ENCODE measurements around the gene MCM9. TPM values are rescaled to one million over a fixed set of nuclear protein-coding genes. Genes with fewer than 3 reads are reported as not detected.

The MCM9 gene
- total RNA-seq, 1 experiment from 2014 or later: 14.9 TPM

DNA sequence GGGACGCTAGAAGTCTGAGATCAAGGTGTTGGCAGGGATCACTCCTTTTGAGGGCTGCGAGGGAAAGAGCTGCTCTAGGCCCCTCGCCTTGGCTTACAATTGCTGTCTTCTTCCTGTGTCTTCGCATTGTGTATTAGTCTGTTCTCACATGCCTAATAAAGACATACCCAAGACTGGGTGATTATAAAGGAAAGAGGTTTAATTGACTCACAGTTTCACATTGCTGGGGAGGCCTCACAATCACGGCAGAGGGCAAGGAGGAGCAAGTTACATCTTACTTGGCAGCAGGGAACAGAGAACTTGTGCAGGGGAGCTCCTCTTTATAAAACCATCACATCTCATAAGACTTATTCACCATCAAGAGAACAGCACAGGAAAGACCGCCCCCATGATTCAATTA is 143.5 kb downstream of the MCM9 start:
- CTCF ChIA-PET: interaction anchor here (1.1 kb wide), 1 partner anchor 9 kb away, joined by 5 read pairs; no protein-coding TSS in a partner anchor
- peaks cover 23% of the 10 kb centered on the region for H3K36me3 Mint-ChIP-seq
- POLR2A ChIA-PET: no interaction called here
- ATAC-seq: no peak
- H3K27me3 Mint-ChIP-seq (ENCODE audit: low read depth): no peaks in the 10 kb centered on the region
- peaks cover 4% of the 10 kb centered on the region for H3K4me1 Mint-ChIP-seq
- DNase-seq (ENCODE audit: low spot score): no peak
- H3K4me3 Mint-ChIP-seq: no peak overlapping the region
- H3K27ac Mint-ChIP-seq: no peak overlapping the region
- peaks cover 33% of the 10 kb centered on the region for H3K9me3 Mint-ChIP-seq
- TF ChIP-seq SOX15 (CRISPR knock-in tag; IDR thresholded peaks at IDR 0.05) (no peak), ETV6 (CRISPR knock-in tag; IDR thresholded peaks at IDR 0.05) (no peak), ATF1 (CRISPR knock-in tag; IDR thresholded peaks at IDR 0.05) (no peak), ZNF263 (CRISPR knock-in tag; IDR thresholded peaks at IDR 0.05; ENCODE audit: low read depth) (no peak), NFATC4 (CRISPR knock-in tag; IDR thresholded peaks at IDR 0.05) (no peak)
- TF ChIP-seq, protein P1, sequence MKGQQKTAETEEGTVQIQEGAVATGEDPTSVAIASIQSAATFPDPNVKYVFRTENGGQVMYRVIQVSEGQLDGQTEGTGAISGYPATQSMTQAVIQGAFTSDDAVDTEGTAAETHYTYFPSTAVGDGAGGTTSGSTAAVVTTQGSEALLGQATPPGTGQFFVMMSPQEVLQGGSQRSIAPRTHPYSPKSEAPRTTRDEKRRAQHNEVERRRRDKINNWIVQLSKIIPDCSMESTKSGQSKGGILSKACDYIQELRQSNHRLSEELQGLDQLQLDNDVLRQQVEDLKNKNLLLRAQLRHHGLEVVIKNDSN (CRISPR knock-in tag; IDR thresholded peaks at IDR 0.05): no peak
- TF ChIP-seq, protein P2, sequence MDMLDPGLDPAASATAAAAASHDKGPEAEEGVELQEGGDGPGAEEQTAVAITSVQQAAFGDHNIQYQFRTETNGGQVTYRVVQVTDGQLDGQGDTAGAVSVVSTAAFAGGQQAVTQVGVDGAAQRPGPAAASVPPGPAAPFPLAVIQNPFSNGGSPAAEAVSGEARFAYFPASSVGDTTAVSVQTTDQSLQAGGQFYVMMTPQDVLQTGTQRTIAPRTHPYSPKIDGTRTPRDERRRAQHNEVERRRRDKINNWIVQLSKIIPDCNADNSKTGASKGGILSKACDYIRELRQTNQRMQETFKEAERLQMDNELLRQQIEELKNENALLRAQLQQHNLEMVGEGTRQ (CRISPR knock-in tag; IDR thresholded peaks at IDR 0.05): no peak
- TF ChIP-seq, protein P3, sequence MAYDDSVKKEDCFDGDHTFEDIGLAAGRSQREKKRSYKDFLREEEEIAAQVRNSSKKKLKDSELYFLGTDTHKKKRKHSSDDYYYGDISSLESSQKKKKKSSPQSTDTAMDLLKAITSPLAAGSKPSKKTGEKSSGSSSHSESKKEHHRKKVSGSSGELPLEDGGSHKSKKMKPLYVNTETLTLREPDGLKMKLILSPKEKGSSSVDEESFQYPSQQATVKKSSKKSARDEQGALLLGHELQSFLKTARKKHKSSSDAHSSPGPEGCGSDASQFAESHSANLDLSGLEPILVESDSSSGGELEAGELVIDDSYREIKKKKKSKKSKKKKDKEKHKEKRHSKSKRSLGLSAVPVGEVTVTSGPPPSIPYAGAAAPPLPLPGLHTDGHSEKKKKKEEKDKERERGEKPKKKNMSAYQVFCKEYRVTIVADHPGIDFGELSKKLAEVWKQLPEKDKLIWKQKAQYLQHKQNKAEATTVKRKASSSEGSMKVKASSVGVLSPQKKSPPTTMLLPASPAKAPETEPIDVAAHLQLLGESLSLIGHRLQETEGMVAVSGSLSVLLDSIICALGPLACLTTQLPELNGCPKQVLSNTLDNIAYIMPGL (CRISPR knock-in tag; IDR thresholded peaks at IDR 0.05): no peak
- TF ChIP-seq, protein P4, sequence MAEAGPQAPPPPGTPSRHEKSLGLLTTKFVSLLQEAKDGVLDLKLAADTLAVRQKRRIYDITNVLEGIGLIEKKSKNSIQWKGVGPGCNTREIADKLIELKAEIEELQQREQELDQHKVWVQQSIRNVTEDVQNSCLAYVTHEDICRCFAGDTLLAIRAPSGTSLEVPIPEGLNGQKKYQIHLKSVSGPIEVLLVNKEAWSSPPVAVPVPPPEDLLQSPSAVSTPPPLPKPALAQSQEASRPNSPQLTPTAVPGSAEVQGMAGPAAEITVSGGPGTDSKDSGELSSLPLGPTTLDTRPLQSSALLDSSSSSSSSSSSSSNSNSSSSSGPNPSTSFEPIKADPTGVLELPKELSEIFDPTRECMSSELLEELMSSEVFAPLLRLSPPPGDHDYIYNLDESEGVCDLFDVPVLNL (CRISPR knock-in tag; IDR thresholded peaks at IDR 0.05; ENCODE audit: borderline replicate concordance, low read depth): no peak

DNA sequence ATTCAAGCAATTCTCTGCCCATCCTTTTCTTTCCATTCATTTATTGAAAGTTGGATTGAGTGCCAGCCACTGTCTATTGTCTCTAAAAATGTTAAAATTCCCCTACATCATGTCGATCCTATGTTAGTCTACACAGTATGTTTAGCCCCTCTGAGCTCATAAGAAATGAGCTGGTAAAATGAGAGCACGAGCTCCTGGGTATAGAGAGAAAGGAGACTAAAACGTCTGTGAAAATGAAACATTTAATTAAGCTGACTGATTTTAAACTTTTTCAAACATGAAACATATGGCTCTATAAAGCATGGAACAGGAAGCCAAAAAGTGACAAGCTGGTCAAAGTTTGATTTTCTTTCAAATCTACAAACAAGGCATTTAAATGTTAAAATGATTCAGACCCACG is 145.0 kb downstream of the MCM9 start:
- ATAC-seq (no peak), DNase-seq (ENCODE audit: low spot score) (no peak)
- POLR2A ChIA-PET: no interaction called here
- TF ChIP-seq, protein P5, sequence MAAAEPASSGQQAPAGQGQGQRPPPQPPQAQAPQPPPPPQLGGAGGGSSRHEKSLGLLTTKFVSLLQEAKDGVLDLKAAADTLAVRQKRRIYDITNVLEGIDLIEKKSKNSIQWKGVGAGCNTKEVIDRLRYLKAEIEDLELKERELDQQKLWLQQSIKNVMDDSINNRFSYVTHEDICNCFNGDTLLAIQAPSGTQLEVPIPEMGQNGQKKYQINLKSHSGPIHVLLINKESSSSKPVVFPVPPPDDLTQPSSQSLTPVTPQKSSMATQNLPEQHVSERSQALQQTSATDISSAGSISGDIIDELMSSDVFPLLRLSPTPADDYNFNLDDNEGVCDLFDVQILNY (CRISPR knock-in tag; IDR thresholded peaks at IDR 0.05): no peak
- TF ChIP-seq, protein P6, sequence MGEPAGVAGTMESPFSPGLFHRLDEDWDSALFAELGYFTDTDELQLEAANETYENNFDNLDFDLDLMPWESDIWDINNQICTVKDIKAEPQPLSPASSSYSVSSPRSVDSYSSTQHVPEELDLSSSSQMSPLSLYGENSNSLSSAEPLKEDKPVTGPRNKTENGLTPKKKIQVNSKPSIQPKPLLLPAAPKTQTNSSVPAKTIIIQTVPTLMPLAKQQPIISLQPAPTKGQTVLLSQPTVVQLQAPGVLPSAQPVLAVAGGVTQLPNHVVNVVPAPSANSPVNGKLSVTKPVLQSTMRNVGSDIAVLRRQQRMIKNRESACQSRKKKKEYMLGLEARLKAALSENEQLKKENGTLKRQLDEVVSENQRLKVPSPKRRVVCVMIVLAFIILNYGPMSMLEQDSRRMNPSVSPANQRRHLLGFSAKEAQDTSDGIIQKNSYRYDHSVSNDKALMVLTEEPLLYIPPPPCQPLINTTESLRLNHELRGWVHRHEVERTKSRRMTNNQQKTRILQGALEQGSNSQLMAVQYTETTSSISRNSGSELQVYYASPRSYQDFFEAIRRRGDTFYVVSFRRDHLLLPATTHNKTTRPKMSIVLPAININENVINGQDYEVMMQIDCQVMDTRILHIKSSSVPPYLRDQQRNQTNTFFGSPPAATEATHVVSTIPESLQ (CRISPR knock-in tag; IDR thresholded peaks at IDR 0.05): no peak
- no peak for TF ChIP-seq ETV6 (CRISPR knock-in tag; IDR thresholded peaks at IDR 0.05)
- no peak for TF ChIP-seq ZNF416 (CRISPR knock-in tag; IDR thresholded peaks at IDR 0.05)
- TF ChIP-seq, protein P7, sequence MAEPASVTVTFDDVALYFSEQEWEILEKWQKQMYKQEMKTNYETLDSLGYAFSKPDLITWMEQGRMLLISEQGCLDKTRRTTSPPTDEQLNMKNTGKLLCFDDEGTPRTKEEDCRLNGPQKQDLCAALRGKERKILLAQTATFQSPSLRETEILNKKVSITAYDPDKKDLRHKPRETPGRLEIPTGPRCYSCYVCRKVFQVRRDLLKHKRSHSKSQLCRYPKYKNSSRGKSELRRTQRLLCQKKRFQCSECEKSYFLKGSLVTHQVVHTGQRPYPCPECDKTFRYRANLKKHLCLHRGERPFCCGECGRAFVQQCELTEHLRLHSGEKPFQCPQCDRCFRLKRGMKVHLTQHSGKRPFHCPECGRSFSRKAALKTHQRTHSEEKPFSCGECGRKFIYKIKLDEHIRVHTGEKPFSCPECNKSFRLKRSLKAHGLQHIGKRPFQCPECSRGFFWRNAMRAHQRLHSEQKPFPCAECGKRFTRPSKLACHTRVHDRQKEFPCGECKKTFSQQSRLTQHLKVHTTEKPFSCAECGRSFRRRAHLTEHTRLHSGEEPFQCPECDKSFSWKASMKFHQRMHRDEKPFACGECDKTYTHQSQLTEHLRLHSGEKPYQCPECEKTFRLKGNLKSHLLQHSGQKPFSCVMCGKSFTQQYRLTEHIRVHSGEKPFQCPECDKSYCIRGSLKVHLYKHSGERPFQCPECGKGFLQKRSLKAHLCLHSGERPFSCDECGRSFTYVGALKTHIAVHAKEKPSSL (CRISPR knock-in tag; conservative IDR thresholded peaks at IDR 0.05): no peak
- no peak for TF ChIP-seq TP53 (CRISPR knock-in tag; IDR thresholded peaks at IDR 0.05)
- TF ChIP-seq OVOL2 (CRISPR knock-in tag; IDR thresholded peaks at IDR 0.05; ENCODE audit: borderline replicate concordance): no peak
- TF ChIP-seq NFATC4 (CRISPR knock-in tag; IDR thresholded peaks at IDR 0.05): no peak
- TF ChIP-seq, protein P8, sequence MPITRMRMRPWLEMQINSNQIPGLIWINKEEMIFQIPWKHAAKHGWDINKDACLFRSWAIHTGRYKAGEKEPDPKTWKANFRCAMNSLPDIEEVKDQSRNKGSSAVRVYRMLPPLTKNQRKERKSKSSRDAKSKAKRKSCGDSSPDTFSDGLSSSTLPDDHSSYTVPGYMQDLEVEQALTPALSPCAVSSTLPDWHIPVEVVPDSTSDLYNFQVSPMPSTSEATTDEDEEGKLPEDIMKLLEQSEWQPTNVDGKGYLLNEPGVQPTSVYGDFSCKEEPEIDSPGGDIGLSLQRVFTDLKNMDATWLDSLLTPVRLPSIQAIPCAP (CRISPR knock-in tag; IDR thresholded peaks at IDR 0.05): no peak
- TF ChIP-seq TEAD4 (CRISPR knock-in tag; IDR thresholded peaks at IDR 0.05): no peak
- no peak for TF ChIP-seq JUN (CRISPR knock-in tag; IDR thresholded peaks at IDR 0.05)
- TF ChIP-seq KAT7 (CRISPR knock-in tag; IDR thresholded peaks at IDR 0.05; ENCODE audit: borderline replicate concordance): no peak
- Mint-ChIP-seq H3K4me3 (no peak overlapping the region), H3K36me3 (peaks cover 8% of the 10 kb centered on the region), H3K27me3 (ENCODE audit: low read depth) (no peaks in the 10 kb centered on the region), H3K9me3 (peaks cover 18% of the 10 kb centered on the region), H3K27ac (no peak overlapping the region), H3K4me1 (peaks cover 1% of the 10 kb centered on the region; the same call in 1 of the 2 replicates)
- CTCF ChIA-PET: no interaction called here

All from WTC11 (cell line).